ENCODE data around the gene ZNF91.
"Not testable (repeated sequence)": the region's sequence is repeated elsewhere in the genome, so short reads cannot be mapped to it uniquely, and the experiment has no call there.

DNA sequence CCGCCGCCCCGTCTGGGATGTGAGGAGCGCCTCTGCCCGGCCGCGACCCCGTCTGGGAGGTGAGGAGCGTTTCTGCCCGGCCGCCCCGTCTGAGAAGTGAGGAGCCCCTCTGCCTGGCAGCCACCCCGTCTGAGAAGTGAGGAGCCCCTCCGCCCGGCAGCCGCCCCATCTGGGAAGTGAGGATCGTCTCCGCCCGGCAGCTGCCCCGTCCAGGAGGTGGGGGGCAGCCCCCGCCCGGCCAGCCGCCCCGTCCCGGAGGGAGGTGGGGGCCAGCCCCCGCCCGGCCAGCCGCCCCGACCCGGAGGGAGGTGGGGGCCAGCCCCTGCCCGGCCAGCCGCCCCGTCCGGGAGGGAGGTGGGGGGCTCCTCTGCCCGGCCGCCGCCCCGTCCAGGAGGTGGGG lies 24.0 kb upstream of the ZNF91 start:
- TF ChIP-seq, protein P1, sequence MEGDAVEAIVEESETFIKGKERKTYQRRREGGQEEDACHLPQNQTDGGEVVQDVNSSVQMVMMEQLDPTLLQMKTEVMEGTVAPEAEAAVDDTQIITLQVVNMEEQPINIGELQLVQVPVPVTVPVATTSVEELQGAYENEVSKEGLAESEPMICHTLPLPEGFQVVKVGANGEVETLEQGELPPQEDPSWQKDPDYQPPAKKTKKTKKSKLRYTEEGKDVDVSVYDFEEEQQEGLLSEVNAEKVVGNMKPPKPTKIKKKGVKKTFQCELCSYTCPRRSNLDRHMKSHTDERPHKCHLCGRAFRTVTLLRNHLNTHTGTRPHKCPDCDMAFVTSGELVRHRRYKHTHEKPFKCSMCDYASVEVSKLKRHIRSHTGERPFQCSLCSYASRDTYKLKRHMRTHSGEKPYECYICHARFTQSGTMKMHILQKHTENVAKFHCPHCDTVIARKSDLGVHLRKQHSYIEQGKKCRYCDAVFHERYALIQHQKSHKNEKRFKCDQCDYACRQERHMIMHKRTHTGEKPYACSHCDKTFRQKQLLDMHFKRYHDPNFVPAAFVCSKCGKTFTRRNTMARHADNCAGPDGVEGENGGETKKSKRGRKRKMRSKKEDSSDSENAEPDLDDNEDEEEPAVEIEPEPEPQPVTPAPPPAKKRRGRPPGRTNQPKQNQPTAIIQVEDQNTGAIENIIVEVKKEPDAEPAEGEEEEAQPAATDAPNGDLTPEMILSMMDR (IDR thresholded peaks at IDR 0.05) = not testable (repeated sequence)
- not testable (repeated sequence) for TF ChIP-seq POLR2AphosphoS5 (IDR thresholded peaks at IDR 0.05; ENCODE audit: insufficient read depth in 1 of 2, low read depth in 1 of 2)
